ENCODE data around the gene EHD4.

GRCh38 chr15:41860049-41860828 is 112.1 kb downstream of the EHD4 start:
- TF ChIP-seq CTCF (IDR thresholded peaks at IDR 0.05) = no peak
- no peak for TF ChIP-seq POLR2A (IDR thresholded peaks at IDR 0.05)

Measured in body of pancreas (tissue), 4 donors.